ENCODE results near the gene KLHDC10. TPM values are rescaled to one million over a fixed set of nuclear protein-coding genes. Genes with fewer than 3 reads are reported as not detected.
A peak's percentile ranks its signal among the peaks of the same experiment; 100 is the strongest.

Gene KLHDC10
- total RNA-seq, 1 experiment from 2014 or later = 37.5 TPM

GRCh38 chr7:130139193-130139960 lies 69.0 kb downstream of the KLHDC10 start:
- Histone ChIP-seq H3K27me3 (replicated peaks; ENCODE audit: insufficient read depth, low read depth, low read length, poor library complexity) (no peaks in the 10 kb centered on the region), H3K9me3 (ENCODE audit: low read depth, low read length, poor library complexity, severe bottlenecking) (no peaks in the 10 kb centered on the region), H3K4me3 (ENCODE audit: low read depth, low read length, poor library complexity, severe bottlenecking) (no peak overlapping the region), H3K36me3 (ENCODE audit: insufficient read depth, low read length, poor library complexity, severe bottlenecking) (no peaks in the 10 kb centered on the region), H3K27ac (ENCODE audit: low read depth, low read length, poor library complexity, severe bottlenecking) (no peak overlapping the region), H3K4me1 (ENCODE audit: insufficient read depth, low read length, poor library complexity, severe bottlenecking) (no peaks in the 10 kb centered on the region)
- CTCF ChIA-PET = no interaction called here
- intact Hi-C loops (cut with micrococcal nuclease; ENCODE audit: unreplicated experiment) = no loop called here
- POLR2A ChIA-PET (ENCODE audit: low non-redundant PET) = no interaction called here
- BruUV-seq (replicated peaks) = no TSS peak
- TF ChIP-seq CTCF (conservative IDR thresholded peaks at IDR 0.05; ENCODE audit: low read depth, low read length) (no peak), EZH2 (IDR thresholded peaks at IDR 0.05; ENCODE audit: borderline replicate concordance, low read depth, low read length, poor library complexity, severe bottlenecking) (no peak)
- DNase-seq (ENCODE audit: low spot score) = no peak

- H3K9me3 ChIP-seq (ENCODE audit: low read depth, low read length, poor library complexity, severe bottlenecking) = no peaks in the 10 kb centered on the region
- TF ChIP-seq EZH2 (IDR thresholded peaks at IDR 0.05; ENCODE audit: borderline replicate concordance, low read depth, low read length, poor library complexity, severe bottlenecking) = no peak
- no peak for TF ChIP-seq CTCF (conservative IDR thresholded peaks at IDR 0.05; ENCODE audit: low read depth, low read length)
- no peak for DNase-seq (ENCODE audit: low spot score)
- no peak overlapping the region for H3K27ac ChIP-seq (ENCODE audit: low read depth, low read length, poor library complexity, severe bottlenecking)
- ChIA-PET CTCF (no interaction called here), POLR2A (ENCODE audit: low non-redundant PET) (no interaction called here)
- no peaks in the 10 kb centered on the region for H3K27me3 ChIP-seq (replicated peaks; ENCODE audit: insufficient read depth, low read depth, low read length, poor library complexity)
- no peaks in the 10 kb centered on the region for H3K36me3 ChIP-seq (ENCODE audit: insufficient read depth, low read length, poor library complexity, severe bottlenecking)
- no peak overlapping the region for H3K4me3 ChIP-seq (ENCODE audit: low read depth, low read length, poor library complexity, severe bottlenecking)
- BruUV-seq (replicated peaks) = no TSS peak
- no peaks in the 10 kb centered on the region for H3K4me1 ChIP-seq (ENCODE audit: insufficient read depth, low read length, poor library complexity, severe bottlenecking)
- intact Hi-C loops (cut with micrococcal nuclease; ENCODE audit: unreplicated experiment) = no loop called here
Observed at GRCh38 chr7:130140551-130141160, 70.3 kb downstream of the KLHDC10 start.

- Histone ChIP-seq H3K4me3 (ENCODE audit: low read depth, low read length, poor library complexity, severe bottlenecking) (no peak overlapping the region), H3K36me3 (ENCODE audit: insufficient read depth, low read length, poor library complexity, severe bottlenecking) (no peaks in the 10 kb centered on the region), H3K27ac (ENCODE audit: low read depth, low read length, poor library complexity, severe bottlenecking) (no peak overlapping the region), H3K27me3 (replicated peaks; ENCODE audit: insufficient read depth, low read depth, low read length, poor library complexity) (no peaks in the 10 kb centered on the region), H3K4me1 (ENCODE audit: insufficient read depth, low read length, poor library complexity, severe bottlenecking) (no peaks in the 10 kb centered on the region), H3K9me3 (ENCODE audit: low read depth, low read length, poor library complexity, severe bottlenecking) (no peaks in the 10 kb centered on the region)
- no TSS peak for BruUV-seq (replicated peaks)
- DNase-seq (ENCODE audit: low spot score) = peak; percentile 22
- POLR2A ChIA-PET (ENCODE audit: low non-redundant PET) = no interaction called here
- CTCF ChIA-PET = no interaction called here
- intact Hi-C loops (cut with micrococcal nuclease; ENCODE audit: unreplicated experiment) = no loop called here
- TF ChIP-seq CTCF (conservative IDR thresholded peaks at IDR 0.05; ENCODE audit: low read depth, low read length) = no peak
- TF ChIP-seq EZH2 (IDR thresholded peaks at IDR 0.05; ENCODE audit: borderline replicate concordance, low read depth, low read length, poor library complexity, severe bottlenecking) = no peak
Observed at GRCh38 chr7:130141161-130141883, 71.0 kb downstream of the KLHDC10 start.
